Measurements from ENCODE around the gene RNF214.

Gene RNF214

GRCh38 chr11:117195761-117196160 is 36.7 kb upstream of the RNF214 start:
- no peak for TF ChIP-seq ISL1 (CRISPR knock-in tag; IDR thresholded peaks at IDR 0.05)
- TF ChIP-seq ZC3H10 (CRISPR knock-in tag; IDR thresholded peaks at IDR 0.05): no peak
- TF ChIP-seq BACH2 (CRISPR knock-in tag; IDR thresholded peaks at IDR 0.05; ENCODE audit: borderline replicate concordance): no peak
- no peak for TF ChIP-seq ZFP30 (CRISPR knock-in tag; IDR thresholded peaks at IDR 0.05)
- TF ChIP-seq RARB (CRISPR knock-in tag; IDR thresholded peaks at IDR 0.05): no peak
- no peak for TF ChIP-seq OSR1 (CRISPR knock-in tag; IDR thresholded peaks at IDR 0.05)
- TF ChIP-seq PATZ1 (CRISPR knock-in tag; IDR thresholded peaks at IDR 0.05; ENCODE audit: borderline replicate concordance): no peak
- TF ChIP-seq TSHZ2 (CRISPR knock-in tag; IDR thresholded peaks at IDR 0.05): no peak
- no peak for TF ChIP-seq ZNF8 (CRISPR knock-in tag; IDR thresholded peaks at IDR 0.05)
- TF ChIP-seq CREB5 (CRISPR knock-in tag; IDR thresholded peaks at IDR 0.05; ENCODE audit: low read depth): no peak
- no peak for TF ChIP-seq TOX (CRISPR knock-in tag; IDR thresholded peaks at IDR 0.05; ENCODE audit: borderline replicate concordance)
- TF ChIP-seq ZFP3 (CRISPR knock-in tag; IDR thresholded peaks at IDR 0.05): no peak
- TF ChIP-seq POU6F1 (CRISPR knock-in tag; IDR thresholded peaks at IDR 0.05; ENCODE audit: borderline replicate concordance, low read depth): no peak
- no peak for TF ChIP-seq CSDC2 (CRISPR knock-in tag; IDR thresholded peaks at IDR 0.05)
- TF ChIP-seq SNAI2 (CRISPR knock-in tag; IDR thresholded peaks at IDR 0.05): no peak
- no peak for TF ChIP-seq ARNTL (CRISPR knock-in tag; IDR thresholded peaks at IDR 0.05; ENCODE audit: borderline replicate concordance, low read depth)
- no peak for TF ChIP-seq ZNF70 (CRISPR knock-in tag; IDR thresholded peaks at IDR 0.05)
- no peak for ATAC-seq

- no peak for ATAC-seq
- no peak for TF ChIP-seq ARNTL (CRISPR knock-in tag; IDR thresholded peaks at IDR 0.05; ENCODE audit: borderline replicate concordance, low read depth)
- TF ChIP-seq POU6F1 (CRISPR knock-in tag; IDR thresholded peaks at IDR 0.05; ENCODE audit: borderline replicate concordance, low read depth): no peak
- TF ChIP-seq CSDC2 (CRISPR knock-in tag; IDR thresholded peaks at IDR 0.05): no peak
- no peak for TF ChIP-seq PATZ1 (CRISPR knock-in tag; IDR thresholded peaks at IDR 0.05; ENCODE audit: borderline replicate concordance)
- TF ChIP-seq TCF4 (CRISPR knock-in tag; IDR thresholded peaks at IDR 0.05; ENCODE audit: borderline replicate concordance): no peak
- TF ChIP-seq BACH2 (CRISPR knock-in tag; IDR thresholded peaks at IDR 0.05; ENCODE audit: borderline replicate concordance): no peak
Observed at GRCh38 chr11:117197006-117197405, 35.5 kb upstream of the RNF214 start.

Measured in SK-N-SH treated with all-trans-retinoic acid at 6 μM for 48 hours (cell line).